NB4 (cell line): Measurements from ENCODE around the gene GALNT17.

Experiments
- CTCF ChIP-seq: IDR thresholded peaks from one replicate; pipeline ENCODE4 v1.5.1; 2012; ENCODE audit warnings: low read depth, low read length
- MYC ChIP-seq: IDR thresholded peaks from 2 replicates; pipeline ENCODE4 v1.6.1; 2011; ENCODE audit warnings: low read depth, low read length
- POLR2A ChIP-seq: IDR thresholded peaks from 2 replicates; pipeline ENCODE4 v1.6.1; 2011; ENCODE audit warnings: mild to moderate bottlenecking; ENCODE audit not compliant: insufficient read length; ENCODE audit errors: extremely low read depth

DNA sequence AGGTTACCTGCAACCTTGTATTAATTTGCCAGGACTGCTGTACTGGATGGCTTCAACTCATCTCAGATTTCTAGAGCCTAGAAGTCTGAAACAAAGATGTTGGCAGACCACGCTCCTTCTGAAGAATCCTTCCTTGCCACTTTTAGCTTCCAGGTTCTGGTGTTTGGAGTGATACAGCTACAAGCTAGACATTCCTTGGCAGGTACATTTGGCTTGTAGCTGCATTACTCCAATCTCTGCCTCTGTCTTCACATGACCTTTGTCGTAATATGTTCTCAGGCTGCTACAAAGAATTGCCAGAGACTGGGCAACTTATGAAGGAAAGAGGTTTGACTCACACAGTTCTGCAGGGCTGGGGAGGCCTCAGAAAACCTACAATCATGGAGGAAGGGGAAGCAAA is 146.3 kb downstream of the GALNT17 start:
- TF ChIP-seq CTCF (no peak), POLR2A (no peak), MYC (no peak)
